Measurements from ENCODE around the gene TMEM190.
A peak's percentile ranks its signal among the peaks of the same experiment; 100 is the strongest.
"Not testable (repeated sequence)": the region's sequence is repeated elsewhere in the genome, so short reads cannot be mapped to it uniquely, and the experiment has no call there.

TMEM190 gene

DNA sequence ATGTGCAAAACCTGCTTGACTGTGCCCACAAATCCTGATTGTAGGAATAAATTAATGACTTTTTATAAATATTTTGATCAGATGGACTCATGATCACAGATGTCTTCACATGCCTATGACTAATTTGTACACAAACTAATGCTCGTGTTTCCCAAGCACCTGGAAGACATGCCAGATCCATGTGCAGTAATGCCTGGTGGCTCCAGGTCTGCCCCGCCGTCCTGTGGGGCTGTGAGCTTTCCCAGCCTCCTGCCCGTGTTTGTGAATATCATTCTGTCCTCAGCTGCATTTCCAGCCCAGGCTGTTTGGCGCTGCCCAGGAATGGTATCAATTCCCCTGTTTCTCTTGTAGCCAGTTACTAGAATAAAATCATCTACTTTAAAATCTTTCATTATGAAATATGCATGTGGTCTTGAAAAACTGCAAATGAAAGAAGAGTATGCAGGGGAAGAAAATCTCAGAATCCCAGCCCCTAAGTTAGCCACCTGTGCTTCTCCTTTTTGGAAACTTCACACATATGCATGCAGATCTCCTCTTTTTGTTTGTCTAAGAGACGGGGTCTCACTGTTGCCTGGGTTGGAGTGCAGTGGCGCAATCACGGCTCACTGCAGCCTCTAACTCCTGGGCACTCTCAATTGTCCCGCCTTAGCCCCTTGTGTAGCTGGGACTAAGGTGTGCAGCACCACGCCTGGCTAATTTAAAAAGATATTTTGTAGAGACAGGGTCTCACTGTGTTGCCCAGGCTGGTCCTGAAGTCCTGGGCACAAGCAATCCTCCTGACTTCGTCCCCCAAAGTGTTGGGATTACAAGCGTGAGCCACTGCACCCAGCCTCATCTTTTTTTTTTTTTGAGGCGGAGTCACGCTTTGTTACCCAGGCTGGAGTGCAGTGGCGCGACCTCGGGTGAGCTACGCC lies 15.3 kb downstream of the TMEM190 start:
- no peak for DNase-seq (ENCODE audit: low read depth in 2 of 2)

GRCh38 chr19:55392820-55393761 lies 16.5 kb downstream of the TMEM190 start:
- no peak for DNase-seq (ENCODE audit: low read depth in 2 of 2)

GRCh38 chr19:55398200-55398925 lies 21.7 kb downstream of the TMEM190 start:
- DNase-seq (ENCODE audit: low read depth in 2 of 2), result no peak

- no peak for DNase-seq (ENCODE audit: low read depth in 2 of 2)
Measured at GRCh38 chr19:55400281-55401087, 23.9 kb downstream of the TMEM190 start.

- not testable (repeated sequence) for DNase-seq (ENCODE audit: low read depth in 2 of 2)
Measured at GRCh38 chr19:55401390-55401789, 24.8 kb downstream of the TMEM190 start.

DNA sequence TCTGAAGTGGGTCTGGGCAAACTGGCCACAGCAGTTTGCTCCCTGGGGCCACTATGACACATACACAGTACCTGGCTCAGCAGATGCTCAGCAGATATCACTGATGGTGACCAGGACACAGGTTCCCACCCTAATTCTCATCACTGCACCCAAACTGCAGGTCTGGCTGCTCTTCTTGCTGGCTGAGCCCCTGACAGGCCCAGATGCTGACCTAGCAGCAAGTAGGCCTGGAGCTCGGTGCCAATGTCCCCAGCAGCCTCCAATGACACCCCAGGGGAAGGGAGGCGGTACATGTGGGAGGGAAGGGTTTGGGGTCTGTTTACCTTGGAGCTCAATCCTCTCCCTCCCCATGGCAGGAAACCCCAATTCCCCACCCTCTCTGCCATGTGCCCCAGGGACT lies 25.9 kb downstream of the TMEM190 start:
- DNase-seq (ENCODE audit: low read depth in 2 of 2), result no peak

- no peak for DNase-seq (ENCODE audit: low read depth in 2 of 2)
Measured at GRCh38 chr19:55405638-55406037, 29.0 kb downstream of the TMEM190 start.

GRCh38 chr19:55406091-55406825 lies 29.6 kb downstream of the TMEM190 start:
- DNase-seq (ENCODE audit: low read depth in 2 of 2), result no peak

DNA sequence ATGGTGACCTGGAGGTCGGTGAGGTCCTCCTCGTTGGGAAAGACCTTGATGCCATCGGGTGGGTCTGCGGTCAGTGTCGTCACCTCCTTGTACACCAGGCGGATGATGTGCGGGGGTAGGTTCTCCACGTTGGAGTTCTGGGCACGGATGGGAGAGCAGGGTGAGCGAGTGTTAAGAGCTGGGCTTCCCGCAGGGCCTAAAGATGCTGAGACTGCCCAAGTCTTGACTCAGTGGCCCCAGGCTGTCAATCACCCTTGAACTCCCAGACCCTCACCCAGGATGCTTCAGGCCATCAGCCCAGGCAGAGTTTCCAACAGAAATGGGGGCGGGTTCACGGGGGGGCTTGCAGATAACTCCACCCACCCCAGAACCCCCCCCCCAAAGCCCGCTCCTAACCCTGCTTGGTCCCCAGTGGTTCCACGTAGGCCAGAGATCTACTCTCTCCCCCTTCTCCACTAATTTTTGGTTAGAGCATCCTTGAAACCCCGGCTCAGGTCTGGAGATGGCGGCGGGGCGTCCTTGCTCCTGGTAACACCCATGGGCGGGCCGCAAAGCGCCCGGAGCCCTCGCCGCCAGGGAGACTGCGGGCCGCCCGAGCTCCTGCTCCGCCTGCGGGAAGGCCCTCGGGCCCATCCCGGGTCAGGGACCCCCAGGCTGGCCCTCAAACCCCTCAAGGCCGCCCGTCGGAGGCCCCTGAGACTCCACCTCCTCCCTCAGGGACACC lies 30.4 kb downstream of the TMEM190 start:
- DNase-seq (ENCODE audit: low read depth in 2 of 2), result no peak

DNA sequence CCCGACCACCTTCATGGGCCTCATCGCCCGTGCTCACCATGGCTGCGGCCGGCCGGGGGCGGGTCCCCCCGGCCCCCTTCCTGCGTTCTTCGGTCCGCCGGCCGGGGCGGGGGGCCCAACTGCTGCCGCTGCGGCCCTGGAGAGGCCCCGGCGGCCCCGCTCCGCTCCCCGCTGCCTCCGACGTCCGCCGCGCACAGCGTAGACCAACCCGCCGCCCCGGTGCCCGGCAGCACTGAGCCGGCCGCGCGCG lies 30.8 kb downstream of the TMEM190 start, which contains the start of gene UBE2S:
Gene UBE2S, minus strand, starts transcription at position 239 of the 250 bp plus-strand sequence. Its CDS starts 199 bp downstream, at position 40.
- DNase-seq (ENCODE audit: low read depth in 2 of 2), result not testable (repeated sequence)

- peak; percentile 94 for DNase-seq (ENCODE audit: low read depth in 2 of 2)
Measured at GRCh38 chr19:55407800-55408532, 31.3 kb downstream of the TMEM190 start.

- no peak for DNase-seq (ENCODE audit: low read depth in 2 of 2)
Measured at GRCh38 chr19:55408533-55408872, 31.9 kb downstream of the TMEM190 start.

DNA sequence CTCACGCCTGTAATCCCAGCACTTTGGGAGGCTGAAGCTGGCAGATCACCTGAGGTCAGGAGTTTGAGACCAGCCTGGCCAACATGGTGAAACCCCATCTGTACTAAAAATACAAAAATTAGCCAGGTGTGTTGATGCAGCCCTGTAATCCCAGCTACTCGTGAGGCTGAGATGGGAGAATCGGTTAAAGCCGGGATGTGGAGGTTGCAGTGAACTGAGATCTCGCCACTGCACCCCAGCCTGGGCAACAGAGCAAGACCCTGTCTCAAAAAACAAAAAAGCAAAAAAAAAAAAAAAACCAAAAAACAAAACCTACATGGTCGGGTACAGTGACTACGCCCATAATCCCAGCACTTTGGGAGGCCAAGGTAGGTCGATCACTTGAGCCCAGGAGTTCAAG lies 32.6 kb downstream of the TMEM190 start:
- DNase-seq (ENCODE audit: low read depth in 2 of 2), result not testable (repeated sequence)

- DNase-seq (ENCODE audit: low read depth in 2 of 2), result no peak
Measured at GRCh38 chr19:55410168-55410567, 33.5 kb downstream of the TMEM190 start.

DNA sequence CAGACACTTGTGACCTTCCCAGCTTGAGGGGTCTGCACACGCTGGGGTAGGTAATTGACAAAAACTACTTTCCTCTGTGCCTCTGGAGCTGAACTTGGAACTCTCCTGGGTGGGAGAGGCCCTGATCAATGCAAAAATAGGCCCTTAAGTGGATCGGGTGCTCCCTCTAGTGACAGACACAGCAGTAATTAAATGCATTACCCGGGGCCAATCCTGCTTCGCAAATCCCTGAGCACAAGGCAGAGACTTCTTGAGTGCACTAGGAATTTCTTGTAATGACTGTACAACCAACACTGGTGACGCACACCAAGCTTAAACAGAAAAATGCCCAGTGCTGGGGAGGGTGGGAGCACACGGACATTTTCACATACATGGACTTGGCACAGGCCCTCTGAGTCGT lies 41.6 kb downstream of the TMEM190 start:
- peak in 1 of 2 donors; percentile 12 for DNase-seq (ENCODE audit: low read depth in 2 of 2)

DNA sequence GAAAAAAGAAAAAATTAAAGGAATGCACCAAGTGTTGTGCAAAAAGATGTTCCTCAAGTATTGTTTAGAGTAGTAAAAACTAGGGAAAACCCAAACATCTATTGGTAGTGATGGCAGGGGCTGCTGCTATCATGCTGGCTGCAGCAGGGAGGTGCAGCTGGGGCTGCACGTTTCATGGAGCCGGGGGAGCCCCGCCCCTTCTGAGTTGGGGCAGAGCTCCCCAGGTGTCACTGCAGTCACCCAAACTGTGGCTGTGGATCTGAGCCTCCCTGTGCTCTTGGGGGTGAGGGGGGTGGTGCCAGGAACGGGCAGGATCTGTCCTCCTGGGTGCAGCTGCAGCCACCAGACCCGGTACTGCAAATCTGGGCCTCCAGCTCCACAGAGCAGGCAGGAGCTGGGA lies 42.5 kb downstream of the TMEM190 start:
- DNase-seq (ENCODE audit: low read depth in 2 of 2), result no peak

- DNase-seq (ENCODE audit: low read depth in 2 of 2), result no peak
Measured at GRCh38 chr19:55419624-55420236, 43.1 kb downstream of the TMEM190 start.

GRCh38 chr19:55421281-55421680 lies 44.7 kb downstream of the TMEM190 start:
- DNase-seq (ENCODE audit: low read depth in 2 of 2), result not testable (repeated sequence)

Data from stimulated activated CD8-positive, alpha-beta memory T cell treated with anti-CD3 and anti-CD28 coated beads, Interleukin-15, amount 100 ng/mL, for 4 hours (primary cell).